ACC112 (cell line): ENCODE data around the gene RAB3C.

Source experiments
- H2AFZ ChIP-seq: fragments of 200-600 bp; sonication (generic); one replicate; pipeline ENCODE4 v1.6.0; 2017; ENCODE audit warnings: antibody characterized with exemption, low read length; ENCODE audit not compliant: unreplicated experiment
- H3K27ac ChIP-seq: fragments of 200-600 bp; sonication (generic); 2 replicates; pipeline ENCODE4 v1.5.1; 2014; ENCODE audit warnings: low read depth, mild to moderate bottlenecking, antibody characterized with exemption, low read length, moderate library complexity
- H3K27me3 ChIP-seq: fragments of 200-600 bp; sonication (generic); 2 replicates; pipeline ENCODE4 v1.6.1; 2014; ENCODE audit warnings: mild to moderate bottlenecking, antibody characterized with exemption, low read length, moderate library complexity, mixed read lengths; ENCODE audit not compliant: insufficient read depth
- H3K36me3 ChIP-seq: fragments of 200-600 bp; sonication (generic); 2 replicates; pipeline ENCODE4 v1.6.1; 2016; ENCODE audit warnings: mild to moderate bottlenecking, antibody characterized with exemption, low read length, moderate library complexity, mixed read lengths; ENCODE audit not compliant: insufficient read depth
- H3K4me1 ChIP-seq: fragments of 200-600 bp; sonication (generic); one replicate; pipeline ENCODE4 v1.6.1; 2016; ENCODE audit warnings: low read length, mixed read lengths; ENCODE audit not compliant: insufficient read depth, unreplicated experiment, control insufficient read depth
- H3K4me3 ChIP-seq: fragments of 200-600 bp; sonication (generic); 2 replicates; pipeline ENCODE4 v1.5.1; 2014; ENCODE audit warnings: mild to moderate bottlenecking, low read depth, low read length
- H3K79me2 ChIP-seq: fragments of 200-600 bp; sonication (generic); one replicate; pipeline ENCODE4 v1.6.0; 2016; ENCODE audit warnings: low read length; ENCODE audit not compliant: control insufficient read depth, unreplicated experiment, insufficient read depth

RAB3C gene

GRCh38 chr5:58868931-58869330 is 286.1 kb downstream of the RAB3C start:
- Histone ChIP-seq H3K4me1 (no peaks in the 10 kb centered on the region), H3K27ac (no peak overlapping the region), H2AFZ (no peak overlapping the region), H3K27me3 (peaks cover 15% of the 10 kb centered on the region), H3K4me3 (no peak overlapping the region), H3K79me2 (no peaks in the 10 kb centered on the region), H3K36me3 (no peaks in the 10 kb centered on the region)

- Histone ChIP-seq H3K4me3 (no peak overlapping the region), H3K27ac (no peak overlapping the region), H3K27me3 (peaks cover 15% of the 10 kb centered on the region), H3K79me2 (no peaks in the 10 kb centered on the region), H3K4me1 (no peaks in the 10 kb centered on the region), H3K36me3 (no peaks in the 10 kb centered on the region), H2AFZ (no peak overlapping the region)
Observed at GRCh38 chr5:58871648-58872242, 288.9 kb downstream of the RAB3C start.

- no peak overlapping the region for H3K4me3 ChIP-seq
- peaks cover 10% of the 10 kb centered on the region for H3K27me3 ChIP-seq
- H3K36me3 ChIP-seq: no peaks in the 10 kb centered on the region
- no peak overlapping the region for H3K27ac ChIP-seq
- H3K79me2 ChIP-seq: no peaks in the 10 kb centered on the region
- no peaks in the 10 kb centered on the region for H3K4me1 ChIP-seq
- no peak overlapping the region for H2AFZ ChIP-seq
Observed at GRCh38 chr5:58872670-58873273, 289.9 kb downstream of the RAB3C start.

GRCh38 chr5:58875599-58875998 is 292.7 kb downstream of the RAB3C start:
- peaks cover 10% of the 10 kb centered on the region for H3K27me3 ChIP-seq
- H3K27ac ChIP-seq: no peak overlapping the region
- no peak overlapping the region for H2AFZ ChIP-seq
- no peaks in the 10 kb centered on the region for H3K36me3 ChIP-seq
- no peak overlapping the region for H3K4me3 ChIP-seq
- no peaks in the 10 kb centered on the region for H3K4me1 ChIP-seq
- H3K79me2 ChIP-seq: no peaks in the 10 kb centered on the region

GRCh38 chr5:58885260-58885659 is 302.4 kb downstream of the RAB3C start:
- Histone ChIP-seq H2AFZ (no peak overlapping the region), H3K36me3 (no peaks in the 10 kb centered on the region), H3K4me1 (peaks cover 33% of the 10 kb centered on the region), H3K79me2 (no peaks in the 10 kb centered on the region), H3K27ac (no peak overlapping the region), H3K4me3 (no peak overlapping the region), H3K27me3 (no peaks in the 10 kb centered on the region)

- Histone ChIP-seq H3K27ac (peak overlapping the region; percentile 100), H3K27me3 (no peaks in the 10 kb centered on the region), H3K4me3 (no peak overlapping the region), H2AFZ (peak overlapping the region; percentile 95), H3K4me1 (peaks cover 42% of the 10 kb centered on the region), H3K79me2 (no peaks in the 10 kb centered on the region), H3K36me3 (no peaks in the 10 kb centered on the region)
Observed at GRCh38 chr5:58886315-58887207, 303.7 kb downstream of the RAB3C start.

GRCh38 chr5:58887311-58887710 is 304.4 kb downstream of the RAB3C start:
- Histone ChIP-seq H3K4me1 (peaks cover 42% of the 10 kb centered on the region), H3K27ac (peak overlapping the region; percentile 100; the same call in 1 of the 2 replicates), H3K27me3 (no peaks in the 10 kb centered on the region), H3K4me3 (peak overlapping the region; percentile 7; the same call in 1 of the 2 replicates), H2AFZ (peak overlapping the region; percentile 95), H3K36me3 (no peaks in the 10 kb centered on the region), H3K79me2 (no peaks in the 10 kb centered on the region)

- Histone ChIP-seq H3K4me1 (peaks cover 42% of the 10 kb centered on the region), H3K79me2 (no peaks in the 10 kb centered on the region), H3K27ac (peak overlapping the region; percentile 100; the same call in 1 of the 2 replicates), H3K27me3 (no peaks in the 10 kb centered on the region), H3K36me3 (no peaks in the 10 kb centered on the region), H3K4me3 (peak overlapping the region; percentile 7; the same call in 1 of the 2 replicates), H2AFZ (peak overlapping the region; percentile 95)
Observed at GRCh38 chr5:58887721-58888409, 305.0 kb downstream of the RAB3C start.

GRCh38 chr5:58890265-58890664 is 307.4 kb downstream of the RAB3C start:
- no peaks in the 10 kb centered on the region for H3K79me2 ChIP-seq
- H3K36me3 ChIP-seq: no peaks in the 10 kb centered on the region
- H3K4me3 ChIP-seq: no peak overlapping the region
- H3K27me3 ChIP-seq: no peaks in the 10 kb centered on the region
- peaks cover 42% of the 10 kb centered on the region for H3K4me1 ChIP-seq
- H3K27ac ChIP-seq: peak overlapping the region; percentile 100
- H2AFZ ChIP-seq: no peak overlapping the region

GRCh38 chr5:58890701-58891085 is 307.8 kb downstream of the RAB3C start:
- Histone ChIP-seq H3K4me1 (peaks cover 42% of the 10 kb centered on the region), H3K27me3 (no peaks in the 10 kb centered on the region), H3K27ac (peak overlapping the region; percentile 100), H3K79me2 (no peaks in the 10 kb centered on the region), H3K4me3 (peak overlapping the region; percentile 70), H2AFZ (peak overlapping the region; percentile 27), H3K36me3 (no peaks in the 10 kb centered on the region)
